IMR-90 (cell line): ENCODE measurements around the gene DMXL1. TPM values are rescaled to one million over a fixed set of nuclear protein-coding genes. Genes with fewer than 3 reads are reported as not detected.

Experiments used
- ATAC-seq: fragments of 200-7000 bp; cut with Tn5 transposase; 2 replicates; pipeline ENCODE4 v1.9.1; 2020; ENCODE audit warnings: low read depth, mild to moderate bottlenecking, moderate library complexity
- BruUV-seq: library from RNA; stranded (reverse); fragments of 400-500 nt; replicated peaks from 2 replicates; lab custom pipeline; 2021; lab: Mats Ljungman, UMichigan
- CTCF ChIA-PET: fragments of 300-600 bp; formaldehyde crosslinking; extraction: SDS; loops from one replicate; lab custom pipeline; 2021; ENCODE audit warnings: antibody characterized with exemption; lab: Yijun Ruan, JAX
- POLR2A ChIA-PET: fragments of 300-600 bp; sonication (Branson Sonifier 250); formaldehyde crosslinking; loops from one replicate; lab custom pipeline; 2022; ENCODE audit warnings: antibody characterized with exemption; ENCODE audit not compliant: unreplicated experiment; lab: Charles Lee
- DNase-seq: peaks from one replicate; pipeline ENCODE4 v3.0.0; 2013
- H2AFZ ChIP-seq: replicated peaks from 2 replicates; pipeline ENCODE3; 2013; ENCODE audit warnings: low read length, mild to moderate bottlenecking; ENCODE audit not compliant: poor library complexity
- H2AK5ac ChIP-seq: 2 replicates; pipeline ENCODE4 v1.6.1; 2013; ENCODE audit warnings: low read depth, low read length, inconsistent platforms
- H2AK9ac ChIP-seq: replicated peaks from 2 replicates; pipeline ENCODE3; 2013; ENCODE audit warnings: mild to moderate bottlenecking, low read depth, low read length, moderate library complexity; ENCODE audit not compliant: poor library complexity
- H2BK120ac ChIP-seq: 2 replicates; pipeline ENCODE4 v1.6.1; 2013; ENCODE audit warnings: low read depth, low read length, inconsistent platforms
- H2BK15ac ChIP-seq: 3 replicates; pipeline ENCODE4 v1.6.1; 2013; ENCODE audit warnings: low read depth, low read length, inconsistent platforms
- H2BK20ac ChIP-seq: 2 replicates; pipeline ENCODE4 v1.6.1; 2013; ENCODE audit warnings: low read depth, mild to moderate bottlenecking, inconsistent platforms, low read length, moderate library complexity
- H2BK5ac ChIP-seq: 2 replicates; pipeline ENCODE4 v1.6.1; 2013; ENCODE audit warnings: mild to moderate bottlenecking, low read depth, low read length, inconsistent platforms; ENCODE audit not compliant: poor library complexity, severe bottlenecking
- H3K14ac ChIP-seq: replicated peaks from 2 replicates; pipeline ENCODE4 v1.6.1; 2013; ENCODE audit warnings: low read depth, low read length, inconsistent platforms
- H3K18ac ChIP-seq: 2 replicates; pipeline ENCODE4 v1.6.1; 2013; ENCODE audit warnings: low read depth, low read length, control low read depth
- H3K23ac ChIP-seq: 2 replicates; pipeline ENCODE4 v1.6.1; 2013; ENCODE audit warnings: low read depth, low read length, inconsistent platforms
- H3K27ac ChIP-seq: 2 replicates; pipeline ENCODE4 v1.5.1; 2013; ENCODE audit warnings: mild to moderate bottlenecking, control low read depth, low read length; ENCODE audit not compliant: insufficient read depth
- H3K27me3 ChIP-seq: 2 replicates; pipeline ENCODE4 v1.6.1; 2013; ENCODE audit warnings: low read length; ENCODE audit not compliant: control insufficient read depth, insufficient read depth
- H3K36me3 ChIP-seq: 2 replicates; pipeline ENCODE4 v1.6.1; 2013; ENCODE audit warnings: low read length, mixed read lengths; ENCODE audit not compliant: control insufficient read depth, insufficient read depth
- H3K4ac ChIP-seq: 2 replicates; pipeline ENCODE4 v1.6.1; 2013; ENCODE audit warnings: low read depth, low read length, inconsistent platforms
- H3K4me1 ChIP-seq: 2 replicates; pipeline ENCODE4 v1.6.1; 2013; ENCODE audit warnings: low read length, mixed read lengths; ENCODE audit not compliant: control insufficient read depth, insufficient read depth
- H3K4me2 ChIP-seq: 2 replicates; pipeline ENCODE4 v1.6.1; 2013; ENCODE audit warnings: low read depth, mild to moderate bottlenecking, control low read depth, low read length, moderate library complexity
- H3K4me3 ChIP-seq: 2 replicates; pipeline ENCODE4 v1.5.1; 2013; ENCODE audit warnings: low read depth, mild to moderate bottlenecking, control low read depth, low read length, moderate library complexity; ENCODE audit not compliant: insufficient read depth
- H3K56ac ChIP-seq: 2 replicates; pipeline ENCODE4 v1.6.1; 2013; ENCODE audit warnings: low read length, inconsistent platforms; ENCODE audit not compliant: insufficient read depth; ENCODE audit errors: extremely low read depth
- H3K79me1 ChIP-seq, 2 experiments: 2 replicates each; pipeline ENCODE4 v1.6.1; 2013; ENCODE audit warnings: low read length in 2 of 2, inconsistent platforms in 1 of 2, low read depth in 1 of 2
- H3K9ac ChIP-seq: 2 replicates; pipeline ENCODE4 v1.6.1; 2013; ENCODE audit warnings: low read depth, low read length, control low read depth
- H3K9me1 ChIP-seq: 2 replicates; pipeline ENCODE4 v1.6.1; 2013; ENCODE audit warnings: low read length, inconsistent platforms; ENCODE audit not compliant: insufficient read depth
- H3K9me3 ChIP-seq: 2 replicates; pipeline ENCODE4 v1.6.1; 2013; ENCODE audit warnings: low read length; ENCODE audit not compliant: control insufficient read depth, insufficient read depth
- H4K20me1 ChIP-seq: 2 replicates; pipeline ENCODE4 v1.6.1; 2013; ENCODE audit warnings: low read length, inconsistent platforms; ENCODE audit not compliant: insufficient read depth
- H4K5ac ChIP-seq: 2 replicates; pipeline ENCODE4 v1.6.1; 2013; ENCODE audit warnings: mild to moderate bottlenecking, low read depth, low read length, control low read depth
- H4K8ac ChIP-seq, 2 experiments: 2 replicates each; pipeline ENCODE4 v1.6.1; 2013; ENCODE audit warnings: low read depth in 2 of 2, low read length in 2 of 2, control low read depth in 1 of 2, inconsistent platforms in 1 of 2
- H4K91ac ChIP-seq: 2 replicates; pipeline ENCODE4 v1.6.1; 2013; ENCODE audit warnings: low read depth, low read length, inconsistent platforms; ENCODE audit not compliant: insufficient read depth
- BHLHE40 ChIP-seq: fragments of 150-350 bp; IDR thresholded peaks from 2 replicates; pipeline ENCODE4 v1.6.1; 2016; ENCODE audit warnings: mild to moderate bottlenecking, low read depth, low read length
- FOS ChIP-seq: fragments of 150-350 bp; IDR thresholded peaks from 2 replicates; pipeline ENCODE4 v1.6.1; 2016; ENCODE audit warnings: low read depth, low read length
- MAZ ChIP-seq: IDR thresholded peaks from 2 replicates; pipeline ENCODE4 v1.6.1; 2012; ENCODE audit warnings: low read depth, mild to moderate bottlenecking, low read length, improper control_type of control experiment, moderate library complexity, borderline replicate concordance
- MXI1 ChIP-seq: IDR thresholded peaks from 2 replicates; pipeline ENCODE4 v1.6.1; 2012; ENCODE audit warnings: low read depth, mild to moderate bottlenecking, low read length, moderate library complexity, borderline replicate concordance
- RCOR1 ChIP-seq: IDR thresholded peaks from 2 replicates; pipeline ENCODE4 v1.6.1; 2012; ENCODE audit warnings: mild to moderate bottlenecking, low read length, improper control_type of control experiment; ENCODE audit not compliant: insufficient replicate concordance
- RFX5 ChIP-seq: IDR thresholded peaks from 2 replicates; pipeline ENCODE4 v1.8.0; 2012; ENCODE audit warnings: low read depth, mild to moderate bottlenecking, low read length, moderate library complexity
- SMC3 ChIP-seq: fragments of 150-350 bp; IDR thresholded peaks from 2 replicates; pipeline ENCODE4 v1.6.1; 2016; ENCODE audit warnings: low read depth, mild to moderate bottlenecking, antibody characterized with exemption, low read length, moderate library complexity
- USF2 ChIP-seq: fragments of 150-350 bp; IDR thresholded peaks from 2 replicates; pipeline ENCODE4 v1.6.1; 2017; ENCODE audit warnings: mild to moderate bottlenecking, antibody characterized with exemption, low read length, low read depth
- WGBS, 2 experiments: methylation state at CpG; one replicate each; pipeline versions ENCODE4 v1.1.5 to v1.1.7; 2013; ENCODE audit warnings: missing lambda C conversion rate in 2 of 2; ENCODE audit not compliant: insufficient read length in 1 of 2; ENCODE audit errors: extremely low coverage in 2 of 2; 5-methylcytosine and 5-hydroxymethylcytosine counted together
- dilution Hi-C: fragments of 300-500 bp; cut with HindIII; formaldehyde crosslinking; loops from one replicate; pipeline ENCODE4 v1.14.3; 2018; ENCODE audit warnings: low sequenced_read_pairs; ENCODE audit not compliant: unreplicated experiment
- in situ Hi-C: fragments of 300-500 bp; cut with MboI; formaldehyde crosslinking; loops from 3 replicates; pipeline ENCODE4 v1.14.3; 2019; ENCODE audit warnings: low sequenced_read_pairs, inconsistent platforms, mixed read lengths
- intact Hi-C: fragments of 100-400 bp; cut with micrococcal nuclease; formaldehyde crosslinking; loops from 2 replicates; pipeline ENCODE4 v1.10.0; 2022
- polyA plus RNA-seq, 3 experiments: library from polyadenylated mRNA; depleted of rRNA; stranded (reverse); fragments of >200 nt; gene quantifications; 2 replicates each; pipeline ENCODE4 v1.2.3, GENCODE V29; 2012; ENCODE audit warnings: low replicate concordance in 1 of 3
- total RNA-seq: library from RNA; depleted of rRNA; stranded (reverse); fragments of >200 nt; gene quantifications from 2 replicates; pipeline ENCODE4 v1.2.3, GENCODE V29; 2012

Gene DMXL1
- total and polyA plus RNA-seq, 2 of the 4 experiments (the other 2 are of a cell fraction): 8.1 to 21.5 TPM

DNA sequence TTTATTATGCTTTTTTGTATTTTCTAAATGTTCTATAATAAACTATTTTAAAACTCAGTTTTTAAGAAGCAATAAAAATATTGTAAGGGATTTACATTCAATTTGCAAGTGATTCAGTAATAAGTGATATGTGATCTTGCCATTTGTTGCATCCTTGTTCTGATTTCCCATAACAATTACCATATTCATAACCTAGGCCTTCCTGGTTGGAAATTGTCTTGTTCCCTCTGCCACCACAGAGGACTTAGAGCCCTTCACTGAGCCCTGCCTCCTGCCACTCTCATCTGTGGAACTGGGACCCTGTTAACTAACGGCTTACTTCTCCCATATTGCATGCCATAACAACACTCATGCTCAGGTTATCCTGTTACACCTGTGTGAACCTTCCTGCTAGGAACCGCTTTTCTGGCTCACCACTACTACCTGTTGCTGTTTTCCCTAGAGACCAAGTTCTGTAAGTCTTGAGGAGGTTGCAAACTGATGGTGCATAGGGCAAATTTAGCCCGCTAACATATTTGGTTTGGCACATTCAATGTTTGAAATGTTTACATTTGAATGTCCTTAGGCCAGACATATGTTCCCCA is 49.6 kb upstream of the DMXL1 start:
- Histone ChIP-seq H4K20me1 (no peaks in the 10 kb centered on the region), H4K91ac (no peak overlapping the region), H2BK120ac (no peak overlapping the region), H3K18ac (no peak overlapping the region), H2AFZ (no peak overlapping the region), H2BK20ac (no peak overlapping the region), H3K27ac (no peak overlapping the region), H3K36me3 (no peaks in the 10 kb centered on the region), H3K4ac (no peak overlapping the region), H2BK5ac (no peak overlapping the region), H4K5ac (no peak overlapping the region), H3K9me1 (no peaks in the 10 kb centered on the region), H3K4me2 (no peak overlapping the region), H3K79me1 (no peaks in the 10 kb centered on the region), H3K4me1 (no peaks in the 10 kb centered on the region), H2AK9ac (no peak overlapping the region), H2AK5ac (no peak overlapping the region), H3K23ac (no peak overlapping the region), H3K56ac (no peak overlapping the region), H3K9ac (no peak overlapping the region), H2BK15ac (no peak overlapping the region), H3K4me3 (no peak overlapping the region), H4K8ac (no peak overlapping the region), H3K27me3 (no peaks in the 10 kb centered on the region), H3K14ac (no peak overlapping the region), H3K9me3 (no peaks in the 10 kb centered on the region)
- dilution Hi-C loops (no loop called here), in situ Hi-C loops (loop anchor here (10.0 kb wide), 1 partner anchor 394 kb away; no protein-coding TSS in a partner anchor), intact Hi-C loops (loop anchor here (5.0 to 10.0 kb wide), 2 partner anchors 244 to 316 kb away; no protein-coding TSS in a partner anchor)
- no TSS peak for BruUV-seq
- DNase-seq (no peak), ATAC-seq (no peak)
- WGBS, 2 experiments: no CpG with 5 or more reads among the region's 3 CpGs
- CTCF ChIA-PET: interaction anchor here (0.6 to 1.1 kb wide), 3 partner anchors 251 to 391 kb away, joined by 3 to 12 read pairs (median 3); no protein-coding TSS in a partner anchor
- POLR2A ChIA-PET: interaction anchor here (0.6 kb wide), 1 partner anchor 54 kb away, joined by 3 read pairs; no protein-coding TSS in a partner anchor
- no peak for TF ChIP-seq RCOR1
- TF ChIP-seq SMC3: no peak
- TF ChIP-seq MXI1: no peak
- no peak for TF ChIP-seq FOS
- no peak for TF ChIP-seq USF2
- no peak for TF ChIP-seq MAZ
- no peak for TF ChIP-seq RFX5
- no peak for TF ChIP-seq BHLHE40
